UCSD-AML1 (cell line): Measurements from ENCODE around the gene OPN1MW2.
"Not testable (repeated sequence)": the region's sequence is repeated elsewhere in the genome, so short reads cannot be mapped to it uniquely, and the experiment has no call there.

ENCODE experiments used
- DNase-seq: peaks from one replicate; lab custom pipeline; 2025; ENCODE audit not compliant: unreplicated experiment; lab: John Stamatoyannopoulos, UW

OPN1MW2 gene

DNA sequence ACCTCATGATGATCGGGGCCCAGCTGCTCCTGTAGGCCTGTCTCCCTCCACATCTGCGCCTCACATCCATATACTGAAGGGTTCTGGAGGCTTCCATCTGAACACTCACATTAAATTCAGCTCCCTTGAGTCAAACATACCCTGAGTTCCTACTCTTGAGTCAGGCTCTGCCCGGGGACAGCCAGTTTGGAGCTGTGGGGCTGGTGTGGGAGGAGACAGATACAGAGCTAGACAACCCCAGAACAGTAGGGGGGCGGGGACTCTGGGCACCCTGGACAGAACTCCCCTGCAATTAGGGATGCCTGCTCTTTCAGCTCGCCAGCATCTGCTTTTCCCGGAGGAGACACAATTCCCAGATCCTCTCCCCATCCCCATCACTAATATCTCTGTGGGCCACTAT is 43.5 kb downstream of the OPN1MW2 start:
- DNase-seq: not testable (repeated sequence)

DNA sequence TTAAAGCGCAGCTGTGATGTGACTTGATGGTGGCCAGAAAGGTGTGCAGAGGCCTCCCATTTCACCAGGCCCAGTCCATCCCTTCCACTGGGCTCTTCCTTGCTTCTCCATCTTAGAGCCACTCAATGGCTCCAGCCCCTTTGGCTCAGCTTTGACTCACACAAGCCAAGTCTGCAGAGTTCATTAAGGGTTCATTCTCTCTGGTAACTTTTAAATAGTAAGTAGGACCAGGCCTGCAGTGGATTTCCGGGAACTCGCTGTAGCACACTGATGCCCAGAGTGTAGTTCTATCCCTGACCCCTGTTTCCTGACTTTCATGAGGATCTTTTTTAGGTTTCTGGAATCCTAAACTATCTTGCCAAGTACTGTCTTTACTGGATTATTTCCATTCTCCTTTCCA is 49.7 kb downstream of the OPN1MW2 start:
- not testable (repeated sequence) for DNase-seq
